Measurements from ENCODE around the gene MOCOS. TPM values are rescaled to one million over a fixed set of nuclear protein-coding genes. Genes with fewer than 3 reads are reported as not detected.

The MOCOS gene
- total RNA-seq, 2 donors from 2014 or later = 2.5 to 3.9 TPM

DNA sequence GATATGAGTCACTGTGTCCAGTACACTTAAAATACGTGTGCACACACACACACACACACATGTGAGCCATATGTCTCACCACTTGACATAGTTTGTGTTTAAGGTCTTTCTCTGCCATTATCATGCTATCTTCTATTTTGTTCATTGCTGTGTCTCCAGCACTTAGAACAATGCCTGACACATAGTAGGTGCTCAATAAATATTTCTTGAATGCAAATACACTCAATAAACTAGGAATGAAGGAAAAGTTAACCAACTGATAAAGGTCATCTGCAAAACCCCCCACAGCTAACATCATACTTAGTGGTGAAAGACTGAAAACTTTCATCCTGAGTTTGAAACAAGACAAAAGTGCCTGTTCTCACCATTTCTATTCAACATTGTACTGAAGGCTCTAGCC is 4.4 kb downstream of the MOCOS start:
- Histone ChIP-seq H3K27ac (no peak overlapping the region), H3K27me3 (replicated peaks; ENCODE audit: insufficient read depth) (no peaks in the 10 kb centered on the region), H3K4me1 (replicated peaks) (no peaks in the 10 kb centered on the region), H3K9me3 (no peaks in the 10 kb centered on the region), H3K4me3 (no peak overlapping the region), H3K36me3 (no peaks in the 10 kb centered on the region)
- TF ChIP-seq POLR2A (IDR thresholded peaks at IDR 0.05) (no peak), POLR2AphosphoS5 (IDR thresholded peaks at IDR 0.05) (no peak)
- DNase-seq (ENCODE audit: low spot score) = no peak
- intact Hi-C loops (cut with DNase I) = no loop called here
- WGBS = 90% methylated on average over 1 of the region's 1 CpG

- Histone ChIP-seq H3K4me1 (replicated peaks) (no peaks in the 10 kb centered on the region), H3K4me3 (no peak overlapping the region), H3K36me3 (no peaks in the 10 kb centered on the region), H3K27me3 (replicated peaks; ENCODE audit: insufficient read depth) (no peaks in the 10 kb centered on the region), H3K27ac (no peak overlapping the region), H3K9me3 (no peaks in the 10 kb centered on the region)
- intact Hi-C loops (cut with DNase I) = no loop called here
- DNase-seq (ENCODE audit: low spot score) = no peak
- WGBS = 79% methylated on average over 8 of the region's 8 CpGs
- TF ChIP-seq, protein P1, sequence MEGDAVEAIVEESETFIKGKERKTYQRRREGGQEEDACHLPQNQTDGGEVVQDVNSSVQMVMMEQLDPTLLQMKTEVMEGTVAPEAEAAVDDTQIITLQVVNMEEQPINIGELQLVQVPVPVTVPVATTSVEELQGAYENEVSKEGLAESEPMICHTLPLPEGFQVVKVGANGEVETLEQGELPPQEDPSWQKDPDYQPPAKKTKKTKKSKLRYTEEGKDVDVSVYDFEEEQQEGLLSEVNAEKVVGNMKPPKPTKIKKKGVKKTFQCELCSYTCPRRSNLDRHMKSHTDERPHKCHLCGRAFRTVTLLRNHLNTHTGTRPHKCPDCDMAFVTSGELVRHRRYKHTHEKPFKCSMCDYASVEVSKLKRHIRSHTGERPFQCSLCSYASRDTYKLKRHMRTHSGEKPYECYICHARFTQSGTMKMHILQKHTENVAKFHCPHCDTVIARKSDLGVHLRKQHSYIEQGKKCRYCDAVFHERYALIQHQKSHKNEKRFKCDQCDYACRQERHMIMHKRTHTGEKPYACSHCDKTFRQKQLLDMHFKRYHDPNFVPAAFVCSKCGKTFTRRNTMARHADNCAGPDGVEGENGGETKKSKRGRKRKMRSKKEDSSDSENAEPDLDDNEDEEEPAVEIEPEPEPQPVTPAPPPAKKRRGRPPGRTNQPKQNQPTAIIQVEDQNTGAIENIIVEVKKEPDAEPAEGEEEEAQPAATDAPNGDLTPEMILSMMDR (IDR thresholded peaks at IDR 0.05) = no peak
- TF ChIP-seq POLR2AphosphoS5 (IDR thresholded peaks at IDR 0.05) (no peak), POLR2A (IDR thresholded peaks at IDR 0.05) (no peak)
These were observed 7.5 kb downstream of the MOCOS start for GRCh38 chr18:36194600-36195315.

GRCh38 chr18:36195427-36196122 is 8.3 kb downstream of the MOCOS start:
- Histone ChIP-seq H3K27ac (no peak overlapping the region), H3K27me3 (replicated peaks; ENCODE audit: insufficient read depth) (no peaks in the 10 kb centered on the region), H3K4me3 (no peak overlapping the region), H3K4me1 (replicated peaks) (no peaks in the 10 kb centered on the region), H3K36me3 (no peaks in the 10 kb centered on the region), H3K9me3 (no peaks in the 10 kb centered on the region)
- intact Hi-C loops (cut with DNase I) = no loop called here
- DNase-seq (ENCODE audit: low spot score) = no peak
- 31% methylated on average over 3 of the region's 3 CpGs for WGBS
- TF ChIP-seq, protein P1 (IDR thresholded peaks at IDR 0.05) = no peak
- no peak for TF ChIP-seq POLR2A (IDR thresholded peaks at IDR 0.05)
- TF ChIP-seq POLR2AphosphoS5 (IDR thresholded peaks at IDR 0.05) = no peak

DNA sequence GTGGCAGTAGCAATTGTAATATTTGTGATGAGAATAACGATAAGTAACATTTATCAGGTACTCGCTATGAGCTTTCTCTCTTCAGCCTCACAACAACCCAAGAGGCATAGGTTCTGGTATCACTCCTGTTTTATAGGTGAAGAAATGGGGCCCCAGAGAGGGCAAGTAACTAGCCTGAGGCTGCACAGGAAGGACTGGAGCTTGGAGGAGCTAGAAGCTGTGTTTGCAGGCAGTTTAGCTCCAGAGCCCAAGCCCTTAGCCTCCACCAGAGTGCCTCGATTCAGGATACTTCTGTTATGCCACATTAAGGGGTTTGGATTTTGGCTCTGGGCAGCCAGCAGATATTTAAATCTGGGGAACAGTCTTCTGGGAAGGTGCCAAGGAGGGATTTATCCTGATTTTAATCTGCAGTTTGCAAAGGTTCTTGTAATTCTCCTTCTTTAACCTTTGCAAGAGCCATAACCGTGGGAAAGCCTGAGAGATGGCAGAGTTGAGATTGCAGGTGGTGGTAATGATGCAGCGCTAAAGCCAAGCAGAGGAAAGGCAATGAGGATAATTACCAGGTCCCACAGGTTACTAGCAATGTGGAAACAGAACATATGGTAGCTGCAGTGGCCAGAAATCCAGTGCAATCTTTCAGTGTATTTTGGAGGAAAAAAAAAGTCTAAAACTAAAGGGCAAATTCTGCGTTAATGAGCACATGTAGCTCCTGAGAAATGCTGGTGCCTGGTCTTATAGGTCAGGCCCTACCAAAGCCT is 9.1 kb downstream of the MOCOS start:
- Histone ChIP-seq H3K9me3 (no peaks in the 10 kb centered on the region), H3K4me1 (replicated peaks) (no peaks in the 10 kb centered on the region), H3K36me3 (no peaks in the 10 kb centered on the region), H3K27ac (no peak overlapping the region), H3K27me3 (replicated peaks; ENCODE audit: insufficient read depth) (no peaks in the 10 kb centered on the region), H3K4me3 (no peak overlapping the region)
- 65% methylated on average over 6 of the region's 6 CpGs for WGBS
- TF ChIP-seq, protein P1 (IDR thresholded peaks at IDR 0.05) = no peak
- no peak for TF ChIP-seq POLR2AphosphoS5 (IDR thresholded peaks at IDR 0.05)
- TF ChIP-seq POLR2A (IDR thresholded peaks at IDR 0.05) = no peak
- no peak for DNase-seq (ENCODE audit: low spot score)
- intact Hi-C loops (cut with DNase I) = no loop called here

- no peak for TF ChIP-seq POLR2AphosphoS5 (IDR thresholded peaks at IDR 0.05)
- TF ChIP-seq POLR2A (IDR thresholded peaks at IDR 0.05) = no peak
- TF ChIP-seq, protein P1 (IDR thresholded peaks at IDR 0.05) = no peak
- Histone ChIP-seq H3K36me3 (no peaks in the 10 kb centered on the region), H3K4me3 (no peak overlapping the region), H3K4me1 (replicated peaks) (no peaks in the 10 kb centered on the region), H3K27ac (no peak overlapping the region), H3K9me3 (no peaks in the 10 kb centered on the region), H3K27me3 (replicated peaks; ENCODE audit: insufficient read depth) (no peaks in the 10 kb centered on the region)
- DNase-seq (ENCODE audit: low spot score) = no peak
- intact Hi-C loops (cut with DNase I) = no loop called here
These were observed 10.3 kb downstream of the MOCOS start for GRCh38 chr18:36197511-36198166.
